Lung (tissue), 12 donors: ENCODE data around the gene ENO3. TPM values are rescaled to one million over a fixed set of nuclear protein-coding genes. Genes with fewer than 3 reads are reported as not detected.

ENCODE experiments used
- ATAC-seq: fragments of 200-7000 bp; cut with Tn5 transposase; one replicate; pipeline ENCODE4 v1.9.1; 2020; ENCODE audit warnings: moderate number of reproducible peaks; ENCODE audit not compliant: insufficient read depth, low FRiP score
- DNase-seq, 3 donors: peaks; one replicate each; pipeline ENCODE4 v3.0.0-alpha.2; 2013 to 2017
- H3K27ac ChIP-seq, 2 donors: one replicate each; pipeline ENCODE4 v1.5.1; 2013; ENCODE audit warnings: mild to moderate bottlenecking in 2 of 2, moderate library complexity in 2 of 2, control low read depth in 1 of 2, inconsistent platforms in 1 of 2, low read depth in 1 of 2, low read length in 1 of 2
- H3K27me3 ChIP-seq, 3 donors: one replicate each; pipeline ENCODE4 v1.5.1; 2013; ENCODE audit warnings: low read length in 2 of 3; ENCODE audit not compliant: control insufficient read depth in 3 of 3, insufficient read depth in 3 of 3
- H3K36me3 ChIP-seq, 4 donors: one replicate each; pipeline ENCODE4 v1.5.1; 2013; ENCODE audit warnings: low read length in 4 of 4, mild to moderate bottlenecking in 1 of 4, moderate library complexity in 1 of 4; ENCODE audit not compliant: control insufficient read depth in 4 of 4, insufficient read depth in 4 of 4
- H3K4me1 ChIP-seq, 5 donors: one replicate each; pipeline ENCODE4 v1.5.1; 2013; ENCODE audit warnings: low read length in 5 of 5, mild to moderate bottlenecking in 2 of 5, moderate library complexity in 1 of 5; ENCODE audit not compliant: control insufficient read depth in 5 of 5, insufficient read depth in 5 of 5
- H3K4me3 ChIP-seq: one replicate; pipeline ENCODE4 v1.5.1; 2013; ENCODE audit warnings: mild to moderate bottlenecking, control low read depth, moderate library complexity
- H3K9ac ChIP-seq, 2 donors: one replicate each; pipeline ENCODE4 v1.5.1; 2013; ENCODE audit warnings: low read length in 2 of 2, control low read depth in 1 of 2; ENCODE audit not compliant: insufficient read depth in 1 of 2
- H3K9me3 ChIP-seq, 4 donors: one replicate each; pipeline ENCODE4 v1.5.1; 2013; ENCODE audit warnings: low read length in 3 of 4, mild to moderate bottlenecking in 1 of 4, moderate library complexity in 1 of 4; ENCODE audit not compliant: control insufficient read depth in 4 of 4, insufficient read depth in 3 of 4
- WGBS, 2 donors: extraction: QIAGEN DNeasy Blood & Tissue Kit; methylation state at CpG; one replicate each; pipeline ENCODE4 v1.1.7; 2013; 5-methylcytosine and 5-hydroxymethylcytosine counted together
- polyA plus RNA-seq, 2 donors: library from polyadenylated mRNA; stranded (reverse); fragments of 200-250 nt; gene quantifications; one replicate each; pipeline ENCODE4 v1.2.1, GENCODE V29; 2013
- total RNA-seq, 2 donors: library from RNA; depleted of rRNA in 1 of 2; stranded (reverse); fragments of >200 nt in 1 of 2; gene quantifications; one replicate each; pipeline ENCODE4 v1.2.1, GENCODE V29; 2014 to 2021
- TF ChIP-seq, protein P1 (sequence below): IDR thresholded peaks from 2 replicates; pipeline ENCODE4 v1.5.1; 2012; ENCODE audit warnings: mild to moderate bottlenecking; ENCODE audit errors: control extremely low read depth, extremely low read depth
- donor health status: control.
- donor health status: control.
- donor health status: Bipolar disorder and iron deficiency.
- donor health status: healthy.
- donor health status: DM: yes; HTN: yes; CAD: no.

Gene ENO3
- total and polyA plus RNA-seq, 4 donors = 3.3 to 10.7 (median 8.3) TPM

DNA sequence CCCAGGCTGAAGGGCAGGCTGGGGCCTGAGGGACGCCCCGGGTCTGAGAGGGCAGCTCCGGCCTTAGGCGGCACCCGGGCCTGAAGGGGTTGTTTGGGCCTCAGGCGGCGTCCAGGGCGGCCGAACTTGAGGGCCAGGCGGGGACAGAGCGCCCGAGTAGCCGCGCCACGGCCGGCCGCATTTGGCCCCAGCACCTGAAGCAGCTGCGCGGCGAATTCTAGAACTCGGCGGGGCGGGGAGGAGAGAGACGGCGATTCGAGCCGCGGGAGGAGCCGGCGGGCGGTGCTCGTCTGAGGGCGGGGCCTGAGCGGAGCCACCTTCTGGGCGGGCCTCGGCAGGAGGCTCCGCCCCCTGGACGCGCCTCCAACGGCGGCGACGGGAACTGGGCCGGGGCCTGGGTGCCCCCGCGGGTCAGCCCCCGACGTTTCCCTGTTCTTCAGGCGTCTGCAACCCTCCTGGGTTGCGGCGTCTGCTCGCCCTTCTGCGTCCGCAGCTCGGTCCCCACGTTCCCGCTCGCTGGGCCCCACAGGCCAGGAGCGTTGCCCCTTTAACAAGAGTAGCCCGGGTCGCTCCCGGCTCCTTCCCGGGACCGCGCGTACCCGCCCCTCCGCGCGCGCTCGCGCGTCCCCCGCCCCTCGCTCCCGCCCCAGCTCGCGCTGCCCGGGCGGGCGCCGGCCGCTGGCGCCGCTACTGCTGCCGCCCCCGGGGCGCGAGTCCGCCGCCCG lies 46.5 kb downstream of the ENO3 start, which contains the start of the genes INCA1 and KIF1C:
Gene INCA1 (minus strand): TSS at position 221 of the 725 bp plus-strand sequence. CDS start 3,085 bp downstream, outside the sequence.
Gene KIF1C (plus strand): TSS at position 649 of the 725 bp plus-strand sequence. CDS start 2,297 bp downstream, outside the sequence.
- WGBS, 2 donors = 0 to 1% methylated on average over 40 to 93 of the region's 93 CpGs
- DNase-seq = peak; percentile 93 to 95 (median 93)
- TF ChIP-seq, protein P1, sequence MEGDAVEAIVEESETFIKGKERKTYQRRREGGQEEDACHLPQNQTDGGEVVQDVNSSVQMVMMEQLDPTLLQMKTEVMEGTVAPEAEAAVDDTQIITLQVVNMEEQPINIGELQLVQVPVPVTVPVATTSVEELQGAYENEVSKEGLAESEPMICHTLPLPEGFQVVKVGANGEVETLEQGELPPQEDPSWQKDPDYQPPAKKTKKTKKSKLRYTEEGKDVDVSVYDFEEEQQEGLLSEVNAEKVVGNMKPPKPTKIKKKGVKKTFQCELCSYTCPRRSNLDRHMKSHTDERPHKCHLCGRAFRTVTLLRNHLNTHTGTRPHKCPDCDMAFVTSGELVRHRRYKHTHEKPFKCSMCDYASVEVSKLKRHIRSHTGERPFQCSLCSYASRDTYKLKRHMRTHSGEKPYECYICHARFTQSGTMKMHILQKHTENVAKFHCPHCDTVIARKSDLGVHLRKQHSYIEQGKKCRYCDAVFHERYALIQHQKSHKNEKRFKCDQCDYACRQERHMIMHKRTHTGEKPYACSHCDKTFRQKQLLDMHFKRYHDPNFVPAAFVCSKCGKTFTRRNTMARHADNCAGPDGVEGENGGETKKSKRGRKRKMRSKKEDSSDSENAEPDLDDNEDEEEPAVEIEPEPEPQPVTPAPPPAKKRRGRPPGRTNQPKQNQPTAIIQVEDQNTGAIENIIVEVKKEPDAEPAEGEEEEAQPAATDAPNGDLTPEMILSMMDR = no peak
- H3K27me3 ChIP-seq = no peaks in the 10 kb centered on the region
- H3K27ac ChIP-seq = peak within 1 kb of the TSS; percentile 78 to 92
- ATAC-seq = peak; percentile 97
- H3K9ac ChIP-seq = peak within 1 kb of the TSS; percentile 11 to 42
- peak within 1 kb of the TSS; percentile 78 for H3K4me3 ChIP-seq
- peaks cover 8 to 15% (median 13%) of the 10 kb centered on the region in 4 donors for H3K36me3 ChIP-seq
- H3K9me3 ChIP-seq = no peaks in the 10 kb centered on the region
- H3K4me1 ChIP-seq = peaks cover 5 to 27% (median 6%) of the 10 kb centered on the region in 5 donors

DNA sequence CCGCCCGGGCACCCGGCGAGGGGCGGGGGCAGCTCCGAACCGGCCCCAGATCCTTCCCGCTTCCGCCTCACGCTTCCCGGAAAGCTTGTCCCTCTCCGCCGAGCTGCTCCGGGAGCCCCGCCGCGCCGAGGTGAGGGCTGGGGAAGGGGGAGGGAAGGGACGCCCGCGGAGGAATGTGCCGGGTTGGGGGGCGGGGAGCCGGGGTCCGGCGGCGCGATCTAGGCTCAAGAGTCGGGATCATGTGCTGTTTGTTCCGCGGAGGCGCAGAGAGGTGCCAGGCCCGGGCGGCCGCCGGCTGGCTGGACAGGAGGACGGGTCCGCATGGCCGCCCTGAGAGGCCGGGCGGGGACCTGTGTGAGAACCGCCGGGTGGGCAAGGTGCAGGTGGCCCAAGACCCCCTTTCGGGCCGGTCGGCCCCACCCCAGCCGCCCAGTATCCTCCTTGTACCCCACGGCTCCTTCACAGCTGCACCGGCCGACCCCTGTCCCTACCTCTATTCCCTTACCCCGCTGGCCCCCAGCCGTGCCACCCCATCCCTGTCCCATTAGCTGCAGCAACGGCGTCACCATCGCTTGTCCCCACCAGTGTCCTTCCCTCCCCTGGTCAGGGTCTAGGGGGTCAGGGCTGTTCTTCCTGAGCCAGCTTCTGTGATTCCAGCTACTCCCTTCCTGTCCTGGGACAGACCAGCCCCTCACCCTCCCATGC lies 47.3 kb downstream of the ENO3 start:
- 1 to 3% methylated on average over 44 to 55 of the region's 55 CpGs for WGBS, 2 donors
- DNase-seq (peak; percentile 16 to 71 (median 56)), ATAC-seq (peak; percentile 2)
- Histone ChIP-seq H3K27me3 (no peaks in the 10 kb centered on the region), H3K9me3 (no peaks in the 10 kb centered on the region), H3K9ac (peak overlapping the region; percentile 11 to 42), H3K36me3 (peaks cover 8 to 19% (median 14%) of the 10 kb centered on the region in 4 donors), H3K4me1 (peaks cover 5 to 27% (median 6%) of the 10 kb centered on the region in 5 donors), H3K27ac (peak overlapping the region; percentile 78 to 88), H3K4me3 (peak overlapping the region; percentile 78)
- TF ChIP-seq, protein P1 = no peak

- H3K9ac ChIP-seq = peak overlapping the region in 1 of 2 donors; percentile 65
- DNase-seq (no peak), ATAC-seq (no peak)
- 21 to 46% methylated on average over 14 of the region's 14 CpGs for WGBS, 2 donors
- H3K9me3 ChIP-seq = no peaks in the 10 kb centered on the region
- H3K36me3 ChIP-seq = peaks cover 13 to 26% (median 15%) of the 10 kb centered on the region in 4 donors
- peak overlapping the region; percentile 78 to 88 for H3K27ac ChIP-seq
- TF ChIP-seq, protein P1 = no peak
- H3K4me3 ChIP-seq = peak overlapping the region; percentile 78
- H3K4me1 ChIP-seq = peaks cover 5 to 27% (median 6%) of the 10 kb centered on the region in 5 donors
- H3K27me3 ChIP-seq = no peaks in the 10 kb centered on the region
These were observed 48.0 kb downstream of the ENO3 start for GRCh38 chr17:4998732-4999429.
